Fibroblast of skin of right biceps (primary cell): ENCODE results near the gene TMEM91.
"Not testable (repeated sequence)": the region's sequence is repeated elsewhere in the genome, so short reads cannot be mapped to it uniquely, and the experiment has no call there.

Experiments used
- DNase-seq: peaks from one replicate; pipeline ENCODE4 v3.0.0-alpha.2; 2013

TMEM91 gene

GRCh38 chr19:41353466-41354342 lies 22.6 kb upstream of the TMEM91 start, which contains the start of gene TGFB1:
Gene TGFB1 (minus strand): TSS chr19:41353922. CDS start chr19:41353044, 878 bp downstream.
- DNase-seq = peak; percentile 93

DNA sequence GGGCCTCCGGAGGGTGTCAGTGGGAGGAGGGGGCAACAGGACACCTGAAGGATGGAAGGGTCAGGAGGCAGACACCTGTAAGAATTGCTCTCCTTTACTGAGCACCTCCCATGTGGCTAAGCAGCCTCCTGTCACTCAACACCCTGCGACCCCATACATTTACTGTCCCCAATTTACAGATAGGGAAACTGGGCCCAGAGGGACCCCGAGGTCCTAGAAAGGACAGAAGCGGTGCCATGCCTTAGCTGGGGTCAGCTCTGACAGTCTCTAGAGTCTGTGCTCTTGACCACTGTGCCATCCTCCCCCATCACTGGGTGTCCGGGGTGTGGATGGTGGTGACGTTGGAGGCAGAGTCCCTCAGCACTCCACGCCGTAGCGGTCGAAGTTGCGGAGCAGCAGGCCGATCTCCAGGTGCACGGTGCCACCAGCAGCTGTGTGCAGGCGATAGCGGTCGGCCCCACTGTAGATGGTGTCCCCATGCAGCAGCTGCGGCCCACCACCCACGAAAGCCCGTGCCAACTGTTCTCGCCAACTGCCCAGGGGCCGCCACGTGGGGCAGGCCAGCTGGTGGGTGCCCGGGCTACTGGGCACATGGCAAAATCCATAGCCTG lies 21.9 kb upstream of the TMEM91 start:
- no peak for DNase-seq

GRCh38 chr19:41355035-41355434 lies 21.3 kb upstream of the TMEM91 start:
- DNase-seq = no peak

DNA sequence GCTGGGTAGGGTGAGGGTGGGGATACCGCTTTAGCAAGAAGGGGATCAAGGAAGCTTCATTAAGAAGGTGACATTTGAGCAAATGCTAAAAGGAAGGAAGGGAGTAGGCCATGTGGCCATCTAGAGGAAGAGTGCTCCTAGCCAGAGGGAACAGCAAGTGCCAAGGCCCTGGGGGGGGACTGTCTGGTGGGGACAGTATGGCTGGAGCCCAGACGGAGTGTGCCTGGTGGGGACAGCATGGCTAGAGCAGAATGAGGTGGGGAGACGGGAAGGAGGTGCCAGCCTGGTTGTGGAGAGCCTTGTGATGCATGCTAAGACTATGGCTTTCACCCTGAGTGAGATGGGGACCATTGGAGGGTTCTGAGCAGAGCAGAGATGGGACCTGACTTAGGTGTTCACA lies 20.5 kb upstream of the TMEM91 start:
- DNase-seq = no peak

- no peak for DNase-seq
Observed at GRCh38 chr19:41356984-41357739, 19.2 kb upstream of the TMEM91 start.

DNA sequence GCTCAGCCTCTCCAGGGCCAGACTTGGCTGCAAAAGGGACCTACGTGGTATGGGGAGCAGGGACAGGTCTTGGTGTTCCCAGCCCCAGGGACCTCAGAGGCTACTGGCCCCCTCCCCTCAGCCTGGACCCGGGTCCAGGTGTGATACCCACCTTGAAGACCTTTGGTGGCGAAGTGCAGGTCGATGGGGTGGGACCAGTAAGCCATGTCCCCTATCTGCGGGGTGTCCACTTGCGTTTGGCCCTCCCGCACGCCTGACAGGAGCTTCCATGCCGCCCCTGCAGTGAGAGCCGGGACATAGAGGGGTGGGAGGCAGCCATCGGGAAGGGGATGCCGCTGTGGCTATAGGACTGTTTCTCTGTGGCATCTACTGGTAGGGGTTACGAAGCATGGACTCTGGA lies 18.6 kb upstream of the TMEM91 start:
- DNase-seq = no peak

GRCh38 chr19:41359741-41360140 lies 16.6 kb upstream of the TMEM91 start:
- DNase-seq = no peak

DNA sequence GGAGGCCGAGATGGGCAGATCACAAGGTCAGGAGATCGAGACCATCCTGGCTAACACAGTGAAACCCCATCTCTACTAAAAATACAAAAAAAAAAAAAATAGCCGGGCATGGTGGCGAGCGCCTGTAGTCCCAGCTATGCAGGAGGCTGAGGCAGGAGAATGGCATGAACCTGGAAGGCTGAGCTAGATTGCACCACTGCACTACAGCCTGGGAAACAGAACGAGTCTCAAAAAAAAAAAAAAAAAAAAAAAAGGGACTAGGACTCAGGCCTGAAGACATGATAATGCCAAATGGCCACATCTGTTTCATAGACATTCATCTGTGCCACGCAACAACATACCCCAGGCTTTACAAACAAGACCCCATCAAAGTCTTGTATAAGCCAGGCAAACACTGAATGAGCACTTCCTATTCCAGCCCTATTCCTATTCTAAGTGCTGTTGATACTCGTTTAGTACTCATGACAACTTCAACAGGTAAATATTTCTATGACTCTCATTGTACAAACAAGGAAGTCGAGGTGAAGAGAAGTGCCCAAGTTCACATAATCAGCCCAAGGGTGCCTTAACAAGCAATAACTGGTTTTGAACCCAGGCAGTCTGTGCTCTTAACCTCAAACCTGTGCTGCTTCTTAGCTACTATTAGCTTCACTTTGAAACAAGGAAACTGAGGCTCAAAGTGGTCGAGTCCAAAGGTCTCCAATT lies 14.0 kb upstream of the TMEM91 start:
- no peak for DNase-seq

GRCh38 chr19:41363371-41363752 lies 13.0 kb upstream of the TMEM91 start:
- DNase-seq = no peak

DNA sequence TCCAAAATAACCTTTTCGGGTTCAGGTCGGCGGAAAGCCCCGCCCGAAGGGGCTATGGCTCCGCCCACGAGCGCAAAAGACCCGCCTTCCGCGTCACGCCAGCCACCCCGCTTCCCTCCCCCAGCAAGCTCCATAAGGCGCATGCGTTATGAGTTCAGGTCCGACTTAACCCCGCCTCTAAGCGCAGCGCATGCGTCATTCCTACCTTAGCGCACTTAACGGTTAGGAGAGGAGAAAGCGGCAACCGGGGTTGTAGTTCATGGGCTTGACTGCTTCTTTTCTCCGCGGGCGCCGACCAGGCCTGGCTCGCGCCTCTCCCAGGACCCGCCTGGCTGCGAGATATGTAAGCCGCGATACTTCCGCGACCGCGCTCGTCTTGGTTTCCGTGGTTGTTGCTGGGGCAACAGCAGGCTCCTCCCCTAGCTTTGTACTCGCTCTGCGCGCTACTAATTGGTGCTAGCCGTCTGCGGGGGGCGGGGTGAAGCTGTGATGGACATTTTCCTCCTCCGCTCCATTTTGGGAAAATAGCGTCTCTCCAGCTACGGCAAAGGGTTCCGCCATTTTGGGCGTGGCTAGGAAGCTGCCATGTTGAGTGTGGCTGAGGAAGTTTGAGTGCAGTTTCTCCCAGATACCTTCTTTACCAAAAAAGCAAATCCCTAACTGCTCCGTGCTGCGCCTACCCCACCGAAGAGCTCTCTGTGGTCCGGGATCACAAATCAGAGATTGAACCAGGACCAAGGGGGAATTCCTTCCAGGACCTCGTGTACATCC lies 12.4 kb upstream of the TMEM91 start, which contains the start of gene B9D2:
TSS of gene B9D2 (minus strand) at position 397 of the 771 bp plus-strand sequence. CDS start 630 bp downstream, outside the sequence.
- peak; percentile 99 for DNase-seq

- no peak for DNase-seq
Observed at GRCh38 chr19:41364524-41365391, 11.6 kb upstream of the TMEM91 start.

DNA sequence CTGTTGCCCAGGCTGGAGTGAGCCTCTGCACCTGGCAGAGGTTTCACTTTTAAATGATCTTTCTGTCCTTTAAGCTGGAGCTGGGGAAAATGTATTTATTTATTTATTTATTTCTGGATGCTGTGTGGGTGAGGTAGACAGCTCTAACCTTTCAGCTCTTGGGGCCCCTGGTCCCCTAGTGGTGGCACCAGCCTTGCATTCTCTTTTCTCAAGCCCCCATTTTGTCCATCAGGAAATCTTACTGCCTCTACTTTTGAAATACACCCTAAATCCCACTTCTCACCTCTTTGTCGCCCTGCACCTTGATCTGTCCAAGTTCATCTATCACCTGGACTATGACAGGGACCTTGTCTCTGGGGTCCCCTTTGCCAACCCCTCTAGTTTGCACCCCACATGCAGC lies 10.2 kb upstream of the TMEM91 start:
- DNase-seq = no peak

DNA sequence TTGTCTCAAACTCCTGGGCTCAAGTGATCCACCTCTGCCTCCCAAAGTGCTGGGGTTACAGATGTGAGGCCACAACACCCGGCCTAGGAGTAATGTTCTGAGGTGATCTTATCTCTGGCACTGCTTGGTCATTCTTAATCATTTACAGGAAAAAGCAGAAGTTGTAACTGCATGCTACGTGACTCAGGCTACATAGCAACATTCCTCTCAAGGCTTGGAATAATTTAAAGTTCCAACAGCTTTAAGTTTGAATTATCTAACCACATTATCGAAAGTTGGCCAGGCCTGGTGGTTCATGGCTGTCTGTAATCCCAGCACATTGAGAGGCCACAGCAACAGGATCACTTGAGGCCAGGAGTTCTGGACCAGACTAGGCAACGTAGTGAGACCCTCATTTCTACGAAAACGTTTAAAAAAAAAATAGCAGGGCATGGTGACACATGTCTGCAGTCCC lies 8.5 kb upstream of the TMEM91 start:
- peak; percentile 94 for DNase-seq

DNA sequence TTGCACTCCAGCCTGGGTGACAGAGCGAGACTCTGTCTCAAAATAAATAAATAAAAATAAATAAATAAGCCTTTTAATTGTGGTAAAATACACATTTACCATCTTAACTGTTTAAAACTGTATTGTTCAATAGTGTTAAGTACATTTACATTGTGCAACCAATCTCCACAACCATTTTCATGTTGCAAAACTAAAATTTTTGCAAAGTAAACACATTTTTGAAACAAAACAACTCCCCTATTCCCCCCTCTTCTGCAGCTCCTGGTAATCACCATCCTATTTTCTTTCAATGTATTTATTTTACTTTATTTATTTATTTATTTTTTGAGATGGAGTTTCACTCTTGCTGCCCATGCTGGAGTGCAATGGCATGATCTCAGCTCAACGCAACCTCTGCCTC lies 6.6 kb upstream of the TMEM91 start:
- DNase-seq = no peak

GRCh38 chr19:41371119-41371518 lies 5.2 kb upstream of the TMEM91 start:
- DNase-seq = not testable (repeated sequence)

- DNase-seq = no peak
Observed at GRCh38 chr19:41371541-41371940, 4.8 kb upstream of the TMEM91 start.

DNA sequence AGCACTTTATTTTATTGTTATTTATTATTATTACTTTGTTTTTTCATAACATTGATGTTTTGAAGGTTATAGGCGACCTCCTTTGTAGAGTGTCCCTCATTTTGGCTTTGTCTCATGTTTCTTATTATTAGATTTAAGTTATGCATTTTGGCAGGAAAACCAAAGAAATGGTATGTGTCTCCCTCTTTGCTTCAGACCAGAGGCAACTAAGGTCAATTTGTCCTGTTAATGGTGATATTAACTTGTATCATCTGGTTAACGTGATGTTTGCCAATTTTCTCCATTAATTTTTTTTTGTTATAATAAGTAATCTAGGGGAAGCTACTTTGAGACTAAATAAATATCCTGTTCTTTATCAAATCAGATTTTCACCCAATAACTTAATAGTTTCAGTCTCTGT lies 3.8 kb upstream of the TMEM91 start:
- no peak for DNase-seq

GRCh38 chr19:41373993-41374392 lies 2.3 kb upstream of the TMEM91 start:
- DNase-seq = peak; percentile 82

DNA sequence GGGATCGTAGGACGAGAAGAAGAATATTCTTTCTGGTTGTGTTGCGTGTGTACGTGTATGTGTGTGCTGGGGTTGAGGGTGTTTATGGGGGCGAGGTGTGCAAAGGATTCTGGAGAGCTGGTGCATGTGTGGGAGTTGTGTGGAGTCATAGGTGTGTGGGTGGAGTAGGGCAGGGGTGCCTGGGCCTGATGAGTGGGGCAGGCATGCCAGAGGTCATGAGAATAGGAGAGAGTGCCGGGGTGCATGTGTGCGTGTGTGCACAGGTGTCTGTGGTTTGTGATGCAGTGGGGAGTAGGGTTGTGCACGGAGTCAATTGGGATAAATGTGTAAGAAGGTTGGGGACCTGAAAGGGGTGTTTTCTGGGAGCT lies 649 bp downstream of the TMEM91 start:
- no peak for DNase-seq

GRCh38 chr19:41377977-41378709 lies 1.8 kb downstream of the TMEM91 start:
- peak; percentile 29 for DNase-seq
